ENCODE results near the gene SFXN2.
"Not testable (repeated sequence)": the region's sequence is repeated elsewhere in the genome, so short reads cannot be mapped to it uniquely, and the experiment has no call there.

The SFXN2 gene

GRCh38 chr10:102681696-102682095, 32.7 kb upstream of the SFXN2 start:
- no peak for DNase-seq

- DNase-seq, result no peak
Measured at GRCh38 chr10:102682416-102682815, 32.0 kb upstream of the SFXN2 start.

GRCh38 chr10:102682981-102683380, 31.5 kb upstream of the SFXN2 start:
- DNase-seq, result no peak

GRCh38 chr10:102683736-102684135, 30.7 kb upstream of the SFXN2 start:
- no peak for DNase-seq

- DNase-seq, result no peak
Measured at GRCh38 chr10:102691285-102692066, 23.0 kb upstream of the SFXN2 start.

GRCh38 chr10:102695401-102695800, 19.0 kb upstream of the SFXN2 start:
- DNase-seq, result not testable (repeated sequence)

- no peak for DNase-seq
Measured at GRCh38 chr10:102696736-102697135, 17.7 kb upstream of the SFXN2 start.

GRCh38 chr10:102698894-102699293, 15.5 kb upstream of the SFXN2 start:
- DNase-seq, result no peak

GRCh38 chr10:102701272-102701671, 13.2 kb upstream of the SFXN2 start:
- DNase-seq, result no peak

- no peak for DNase-seq
Measured at GRCh38 chr10:102701796-102702195, 12.6 kb upstream of the SFXN2 start.

- no peak for DNase-seq
Measured at GRCh38 chr10:102702742-102703141, 11.7 kb upstream of the SFXN2 start.

- no peak for DNase-seq
Measured at GRCh38 chr10:102704915-102705314, 9.5 kb upstream of the SFXN2 start.

GRCh38 chr10:102705531-102705930, 8.9 kb upstream of the SFXN2 start:
- DNase-seq, result no peak

- DNase-seq, result no peak
Measured at GRCh38 chr10:102710609-102711008, 3.8 kb upstream of the SFXN2 start.

- DNase-seq, result no peak
Measured at GRCh38 chr10:102712089-102712488, 2.3 kb upstream of the SFXN2 start.

GRCh38 chr10:102712843-102713538, 1.4 kb upstream of the SFXN2 start:
- no peak for DNase-seq

- DNase-seq, result no peak
Measured at GRCh38 chr10:102713539-102713813, 960 bp upstream of the SFXN2 start.

- peak; percentile 96 for DNase-seq
Measured at GRCh38 chr10:102713814-102714620, 419 bp upstream of the SFXN2 start, which contains the start of gene ARL3. Gene ARL3 (minus strand): TSS chr10:102714397. CDS start chr10:102714275, 122 bp downstream.

- DNase-seq, result no peak
Measured at GRCh38 chr10:102715880-102716279, 1.4 kb downstream of the SFXN2 start.

- DNase-seq, result not testable (repeated sequence)
Measured at GRCh38 chr10:102716900-102717565, 2.6 kb downstream of the SFXN2 start.

- DNase-seq, result no peak
Measured at GRCh38 chr10:102718220-102718619, 3.8 kb downstream of the SFXN2 start.

- no peak for DNase-seq
Measured at GRCh38 chr10:102720337-102720736, 5.9 kb downstream of the SFXN2 start.

GRCh38 chr10:102720775-102721301, 6.4 kb downstream of the SFXN2 start:
- no peak for DNase-seq
